HFF-Myc (cell line): ENCODE measurements around the gene TCEAL9.
A peak's percentile ranks its signal among the peaks of the same experiment; 100 is the strongest.

ENCODE experiments used
- DNase-seq: peaks from one replicate; pipeline ENCODE4 v3.0.0-alpha.2; 2011; ENCODE audit warnings: low read depth; ENCODE audit errors: extremely low read depth
- H3K4me3 ChIP-seq: replicated peaks from 2 replicates; pipeline ENCODE4 v1.5.1; 2011; ENCODE audit warnings: low read depth, mild to moderate bottlenecking, control low read depth, low read length
- CTCF ChIP-seq: IDR thresholded peaks from 2 replicates; pipeline ENCODE4 v1.5.1; 2012; ENCODE audit warnings: mild to moderate bottlenecking, low read depth, low read length, control low read depth; ENCODE audit errors: missing control alignments

The TCEAL9 gene, protein sequence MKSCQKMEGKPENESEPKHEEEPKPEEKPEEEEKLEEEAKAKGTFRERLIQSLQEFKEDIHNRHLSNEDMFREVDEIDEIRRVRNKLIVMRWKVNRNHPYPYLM

GRCh38 chrX:103356130-103356798, at the start of gene TCEAL9:
Gene TCEAL9, plus strand, starts transcription at chrX:103356506. Its CDS starts 1,179 bp downstream, at chrX:103357685.
- TF ChIP-seq CTCF: no peak
- peak within 1 kb of the TSS; percentile 77 for H3K4me3 ChIP-seq
- no peak for DNase-seq

- no peak for DNase-seq
- TF ChIP-seq CTCF: no peak
- H3K4me3 ChIP-seq: peak overlapping the region; percentile 30; the same call in 1 of the 2 replicates
Observed at GRCh38 chrX:103309860-103310554, 46.3 kb upstream of the TCEAL9 start.

GRCh38 chrX:103310555-103311398, 45.5 kb upstream of the TCEAL9 start, which contains the start of gene BEX2:
Gene BEX2, minus strand, starts transcription at chrX:103310990. Its CDS starts 1,014 bp downstream, at chrX:103309976.
- DNase-seq: no peak
- H3K4me3 ChIP-seq: peak within 1 kb of the TSS; percentile 30; the same call in 1 of the 2 replicates
- no peak for TF ChIP-seq CTCF

- TF ChIP-seq CTCF: no peak
- no peak overlapping the region for H3K4me3 ChIP-seq
- DNase-seq: no peak
Observed at GRCh38 chrX:103311399-103311780, 44.9 kb upstream of the TCEAL9 start.

- DNase-seq: no peak
- TF ChIP-seq CTCF: no peak
- H3K4me3 ChIP-seq: peak within 1 kb of the TSS; percentile 31
Observed at GRCh38 chrX:103329991-103330390, 26.3 kb upstream of the TCEAL9 start, which contains the start of gene TCEAL7. Gene TCEAL7, plus strand, starts transcription at chrX:103330239. Its CDS starts 1,165 bp downstream, at chrX:103331404.

- no peak for DNase-seq
- peak overlapping the region; percentile 31 for H3K4me3 ChIP-seq
- TF ChIP-seq CTCF: no peak
Observed at GRCh38 chrX:103330681-103331288, 25.5 kb upstream of the TCEAL9 start.
